Trophoblast cell (in vitro differentiated cells and primary cell): ENCODE measurements around the gene COMMD1.
"Not testable (repeated sequence)": the region's sequence is repeated elsewhere in the genome, so short reads cannot be mapped to it uniquely, and the experiment has no call there.

Experiments used
- DNase-seq, 2 donors: peaks; one replicate each; pipeline ENCODE4 v3.0.0-alpha.2; 2016
- H2AFZ ChIP-seq: 2 replicates; pipeline ENCODE4 v1.6.1; 2013; ENCODE audit warnings: low read length, moderate library complexity, mild to moderate bottlenecking; ENCODE audit not compliant: insufficient read depth, poor library complexity
- H2AK5ac ChIP-seq: 2 replicates; pipeline ENCODE4 v1.6.1; 2013; ENCODE audit warnings: mild to moderate bottlenecking, low read length
- H2BK120ac ChIP-seq: 2 replicates; pipeline ENCODE4 v1.6.1; 2013; ENCODE audit warnings: low read length, mild to moderate bottlenecking, moderate library complexity; ENCODE audit not compliant: insufficient read depth, poor library complexity
- H2BK12ac ChIP-seq: 2 replicates; pipeline ENCODE4 v1.6.1; 2013; ENCODE audit warnings: mild to moderate bottlenecking, low read length, moderate library complexity
- H2BK5ac ChIP-seq: 2 replicates; pipeline ENCODE4 v1.6.1; 2013; ENCODE audit warnings: low read length, low read depth, moderate library complexity, mild to moderate bottlenecking; ENCODE audit not compliant: poor library complexity
- H3K14ac ChIP-seq: 2 replicates; pipeline ENCODE4 v1.6.1; 2013; ENCODE audit warnings: mild to moderate bottlenecking, low read length
- H3K18ac ChIP-seq: 2 replicates; pipeline ENCODE4 v1.6.1; 2013; ENCODE audit warnings: mild to moderate bottlenecking, low read length
- H3K23ac ChIP-seq: 2 replicates; pipeline ENCODE4 v1.6.1; 2013; ENCODE audit warnings: low read length
- H3K27ac ChIP-seq: 2 replicates; pipeline ENCODE4 v1.5.1; 2013; ENCODE audit warnings: low read depth, mild to moderate bottlenecking, inconsistent platforms, low read length, moderate library complexity
- H3K27me3 ChIP-seq: 2 replicates; pipeline ENCODE4 v1.6.1; 2013; ENCODE audit warnings: inconsistent platforms, mild to moderate bottlenecking, low read length, moderate library complexity; ENCODE audit not compliant: insufficient read depth
- H3K36me3 ChIP-seq, 2 experiments: 1 replicate in 1 of 2; 2 replicates in 1 of 2; pipeline ENCODE4 v1.6.1; 2013; ENCODE audit warnings: low read length in 2 of 2, mild to moderate bottlenecking in 2 of 2, moderate library complexity in 1 of 2; ENCODE audit not compliant: insufficient read depth in 2 of 2, control insufficient read depth in 1 of 2
- H3K4ac ChIP-seq: 2 replicates; pipeline ENCODE4 v1.6.1; 2013; ENCODE audit warnings: low read depth, mild to moderate bottlenecking, low read length, moderate library complexity
- H3K4me1 ChIP-seq, 2 experiments: 1 replicate in 1 of 2; 2 replicates in 1 of 2; pipeline ENCODE4 v1.6.1; 2013; ENCODE audit warnings: low read length in 2 of 2, mild to moderate bottlenecking in 2 of 2, moderate library complexity in 1 of 2; ENCODE audit not compliant: insufficient read depth in 2 of 2, control insufficient read depth in 1 of 2
- H3K4me2 ChIP-seq: 2 replicates; pipeline ENCODE4 v1.6.1; 2013; ENCODE audit warnings: inconsistent platforms, mild to moderate bottlenecking, low read length, moderate library complexity
- H3K4me3 ChIP-seq: 2 replicates; pipeline ENCODE4 v1.5.1; 2013; ENCODE audit warnings: mild to moderate bottlenecking, low read depth, low read length, inconsistent platforms
- H3K79me1 ChIP-seq: one replicate; pipeline ENCODE4 v1.6.1; 2013; ENCODE audit warnings: low read length
- H3K79me2 ChIP-seq: 2 replicates; pipeline ENCODE4 v1.6.1; 2013; ENCODE audit warnings: low read length, mild to moderate bottlenecking; ENCODE audit not compliant: control insufficient read depth, insufficient read depth, poor library complexity
- H3K9ac ChIP-seq: 2 replicates; pipeline ENCODE4 v1.6.1; 2013; ENCODE audit warnings: mild to moderate bottlenecking, low read length
- H3K9me3 ChIP-seq: 2 replicates; pipeline ENCODE4 v1.6.1; 2013; ENCODE audit warnings: low read depth, mild to moderate bottlenecking, control low read depth, inconsistent platforms, low read length; ENCODE audit not compliant: insufficient read depth
- H4K12ac ChIP-seq: 2 replicates; pipeline ENCODE4 v1.6.1; 2013; ENCODE audit warnings: low read depth, mild to moderate bottlenecking, low read length, moderate library complexity
- H4K8ac ChIP-seq: 2 replicates; pipeline ENCODE4 v1.6.1; 2013; ENCODE audit warnings: low read depth, mild to moderate bottlenecking, low read length, moderate library complexity
- H4K91ac ChIP-seq: one replicate; pipeline ENCODE4 v1.6.1; 2013; ENCODE audit warnings: low read depth, mild to moderate bottlenecking, low read length, moderate library complexity
- WGBS: extraction: QIAGEN DNeasy Blood & Tissue Kit; methylation state at CpG from one replicate; pipeline ENCODE4 v1.1.7; 2013; ENCODE audit warnings: missing lambda C conversion rate; ENCODE audit not compliant: insufficient read length, insufficient coverage; ENCODE audit errors: extremely low coverage; 5-methylcytosine and 5-hydroxymethylcytosine counted together

COMMD1 gene

GRCh38 chr2:61876400-61876799 is 29.1 kb upstream of the COMMD1 start:
- WGBS: no CpG with 5 or more reads among the region's 1 CpG
- Histone ChIP-seq H3K4me2 (no peak overlapping the region), H3K4me1 (no peaks in the 10 kb centered on the region), H3K4me3 (no peak overlapping the region), H3K27ac (no peak overlapping the region), H3K4ac (no peak overlapping the region), H2AFZ (no peak overlapping the region), H3K18ac (no peak overlapping the region), H3K79me1 (no peaks in the 10 kb centered on the region), H3K14ac (no peak overlapping the region), H3K27me3 (no peaks in the 10 kb centered on the region), H4K12ac (no peak overlapping the region), H3K36me3 (peaks cover 34 to 43% of the 10 kb centered on the region in 2 experiments), H2BK5ac (no peak overlapping the region), H3K9ac (no peak overlapping the region), H3K9me3 (no peaks in the 10 kb centered on the region), H4K91ac (no peak overlapping the region), H3K79me2 (no peaks in the 10 kb centered on the region), H3K23ac (no peak overlapping the region), H2AK5ac (no peak overlapping the region), H2BK120ac (no peak overlapping the region), H4K8ac (no peak overlapping the region), H2BK12ac (no peak overlapping the region)
- no peak for DNase-seq

GRCh38 chr2:61877571-61878245 is 27.8 kb upstream of the COMMD1 start:
- H3K18ac ChIP-seq: no peak overlapping the region
- H3K79me1 ChIP-seq: no peaks in the 10 kb centered on the region
- H2BK12ac ChIP-seq: no peak overlapping the region
- no peak overlapping the region for H4K8ac ChIP-seq
- H3K4me1 ChIP-seq: no peaks in the 10 kb centered on the region
- no peak overlapping the region for H2BK120ac ChIP-seq
- H3K4ac ChIP-seq: no peak overlapping the region
- H4K91ac ChIP-seq: no peak overlapping the region
- H3K23ac ChIP-seq: no peak overlapping the region
- WGBS: no CpG with 5 or more reads among the region's 4 CpGs
- H4K12ac ChIP-seq: no peak overlapping the region
- H3K9me3 ChIP-seq: no peaks in the 10 kb centered on the region
- H3K36me3 ChIP-seq: peaks cover 37 to 42% of the 10 kb centered on the region in 2 experiments
- no peak for DNase-seq
- H2AFZ ChIP-seq: no peak overlapping the region
- no peak overlapping the region for H3K14ac ChIP-seq
- H3K4me3 ChIP-seq: no peak overlapping the region
- no peak overlapping the region for H3K9ac ChIP-seq
- H3K4me2 ChIP-seq: no peak overlapping the region
- no peak overlapping the region for H3K27ac ChIP-seq
- H3K79me2 ChIP-seq: no peaks in the 10 kb centered on the region
- no peaks in the 10 kb centered on the region for H3K27me3 ChIP-seq
- H2BK5ac ChIP-seq: no peak overlapping the region
- no peak overlapping the region for H2AK5ac ChIP-seq

GRCh38 chr2:61878761-61879160 is 26.7 kb upstream of the COMMD1 start:
- no peak overlapping the region for H4K91ac ChIP-seq
- H3K9ac ChIP-seq: no peak overlapping the region
- H3K4ac ChIP-seq: no peak overlapping the region
- no peak overlapping the region for H2BK120ac ChIP-seq
- H2BK5ac ChIP-seq: no peak overlapping the region
- H3K4me1 ChIP-seq: no peaks in the 10 kb centered on the region
- no peak overlapping the region for H3K4me3 ChIP-seq
- no peaks in the 10 kb centered on the region for H3K79me1 ChIP-seq
- no peaks in the 10 kb centered on the region for H3K9me3 ChIP-seq
- H3K27ac ChIP-seq: no peak overlapping the region
- WGBS: no CpG with 5 or more reads among the region's 3 CpGs
- H3K18ac ChIP-seq: no peak overlapping the region
- no peak overlapping the region for H2BK12ac ChIP-seq
- no peak overlapping the region for H2AK5ac ChIP-seq
- H4K8ac ChIP-seq: no peak overlapping the region
- H3K79me2 ChIP-seq: no peaks in the 10 kb centered on the region
- H3K14ac ChIP-seq: no peak overlapping the region
- H4K12ac ChIP-seq: no peak overlapping the region
- no peak overlapping the region for H2AFZ ChIP-seq
- H3K4me2 ChIP-seq: no peak overlapping the region
- peaks cover 37 to 45% of the 10 kb centered on the region in 2 experiments for H3K36me3 ChIP-seq
- DNase-seq: no peak
- H3K23ac ChIP-seq: no peak overlapping the region
- no peaks in the 10 kb centered on the region for H3K27me3 ChIP-seq

GRCh38 chr2:61879351-61879750 is 26.1 kb upstream of the COMMD1 start:
- not testable (repeated sequence) for H2BK120ac ChIP-seq, H4K8ac ChIP-seq, H3K79me1 ChIP-seq, H3K23ac ChIP-seq, H3K4me3 ChIP-seq, H2BK12ac ChIP-seq, DNase-seq, H4K91ac ChIP-seq, H3K27ac ChIP-seq, H2BK5ac ChIP-seq, H3K79me2 ChIP-seq, H3K27me3 ChIP-seq, H3K4ac ChIP-seq, H3K4me2 ChIP-seq, H3K4me1 ChIP-seq, H4K12ac ChIP-seq, H3K18ac ChIP-seq, H2AFZ ChIP-seq, H3K9ac ChIP-seq, H3K14ac ChIP-seq, H2AK5ac ChIP-seq, H3K9me3 ChIP-seq
- H3K36me3 ChIP-seq: peaks cover 36 to 44% of the 10 kb centered on the region in 2 experiments
- no CpG with 5 or more reads among the region's 4 CpGs for WGBS
